ENCODE measurements around the gene ANKRD24. TPM values are rescaled to one million over a fixed set of nuclear protein-coding genes. Genes with fewer than 3 reads are reported as not detected.

The ANKRD24 gene
- total and polyA plus RNA-seq, 2 donors (not counting 3 experiments of a cell fraction or from before 2014, with no cell fraction given), result 0.07 to 0.27 TPM

GRCh38 chr19:4138445-4138844, 44.0 kb upstream of the ANKRD24 start:
- POLR2A ChIA-PET, result no interaction called here
- Histone ChIP-seq H3K9ac (replicated peaks; ENCODE audit: extremely low read depth, insufficient read depth, low read length) (no peak overlapping the region), H2AFZ (ENCODE audit: low read depth, low read length) (no peak overlapping the region), H3K36me3 (ENCODE audit: control insufficient read depth in 2 of 2, extremely low read depth in 1 of 2, insufficient read depth in 2 of 2, low read length in 2 of 2) (no peaks in the 10 kb centered on the region), H3K27ac (ENCODE audit: insufficient read depth, low read depth, low read length) (no peak overlapping the region), H3K27me3 (ENCODE audit: control insufficient read depth in 2 of 2, insufficient read depth in 2 of 2, low read length in 2 of 2) (peaks cover 0 to 3% of the 10 kb centered on the region in 2 experiments), H3K79me2 (ENCODE audit: control insufficient read depth, insufficient read depth, low read length) (no peaks in the 10 kb centered on the region), H3K4me3 (replicated peaks in 1 of 3; ENCODE audit: insufficient read depth in 1 of 3, low read depth in 1 of 3, low read length in 3 of 3) (no peak overlapping the region), H3K4me1 (ENCODE audit: control insufficient read depth, extremely low read depth, insufficient read depth, low read length) (no peaks in the 10 kb centered on the region), H4K20me1 (replicated peaks; ENCODE audit: control insufficient read depth, extremely low read depth, insufficient read depth, low read length) (no peaks in the 10 kb centered on the region), H3K9me3 (replicated peaks; ENCODE audit: control insufficient read depth, insufficient read depth, low read length) (no peaks in the 10 kb centered on the region), H3K9me1 (replicated peaks; ENCODE audit: control insufficient read depth, extremely low read depth, insufficient read depth, low read length) (no peaks in the 10 kb centered on the region), H3K4me2 (ENCODE audit: insufficient read depth, low read length) (no peak overlapping the region)
- intact Hi-C loops (cut with micrococcal nuclease) (loop anchor here (2.0 kb wide), 1 partner anchor 72 kb away; the partner anchor contains the start of gene ZBTB7A), dilution Hi-C loops (cut with MboI; ENCODE audit: extremely low pct_ligation_motif_present, low sequenced_read_pairs) (no loop called here)
- no peak for TF ChIP-seq POLR2AphosphoS5 (IDR thresholded peaks at IDR 0.05; ENCODE audit: insufficient read depth, low read depth, low read length)
- no peak for TF ChIP-seq FOS (IDR thresholded peaks at IDR 0.05; ENCODE audit: borderline replicate concordance, insufficient read depth, low read length)
- BruUV-seq (replicated peaks), result no TSS peak
- CTCF ChIA-PET, result interaction anchor here (3.0 kb wide), 1 partner anchor 14 kb away, joined by 51 read pairs; the partner anchor contains the start of gene CREB3L3
- no peak for DNase-seq (ENCODE audit: low read depth, low spot score)
- FAIRE-seq, result no peak

GRCh38 chr19:4139614-4140236, 42.8 kb upstream of the ANKRD24 start:
- Histone ChIP-seq H3K9ac (replicated peaks; ENCODE audit: extremely low read depth, insufficient read depth, low read length) (no peak overlapping the region), H3K27ac (ENCODE audit: insufficient read depth, low read depth, low read length) (no peak overlapping the region), H3K79me2 (ENCODE audit: control insufficient read depth, insufficient read depth, low read length) (no peaks in the 10 kb centered on the region), H2AFZ (ENCODE audit: low read depth, low read length) (no peak overlapping the region), H3K4me1 (ENCODE audit: control insufficient read depth, extremely low read depth, insufficient read depth, low read length) (no peaks in the 10 kb centered on the region), H3K4me3 (replicated peaks in 1 of 3; ENCODE audit: insufficient read depth in 1 of 3, low read depth in 1 of 3, low read length in 3 of 3) (no peak overlapping the region), H3K27me3 (ENCODE audit: control insufficient read depth in 2 of 2, insufficient read depth in 2 of 2, low read length in 2 of 2) (peaks cover 0 to under 1% of the 10 kb centered on the region in 2 experiments), H3K9me3 (replicated peaks; ENCODE audit: control insufficient read depth, insufficient read depth, low read length) (no peaks in the 10 kb centered on the region), H4K20me1 (replicated peaks; ENCODE audit: control insufficient read depth, extremely low read depth, insufficient read depth, low read length) (no peaks in the 10 kb centered on the region), H3K36me3 (ENCODE audit: control insufficient read depth in 2 of 2, extremely low read depth in 1 of 2, insufficient read depth in 2 of 2, low read length in 2 of 2) (no peaks in the 10 kb centered on the region), H3K4me2 (ENCODE audit: insufficient read depth, low read length) (no peak overlapping the region), H3K9me1 (replicated peaks; ENCODE audit: control insufficient read depth, extremely low read depth, insufficient read depth, low read length) (no peaks in the 10 kb centered on the region)
- intact Hi-C loops (cut with micrococcal nuclease), result loop anchor here (1.0 to 2.0 kb wide), 3 partner anchors 15 to 73 kb away; partner anchors contain the start of genes MAP2K2 and ZBTB7A
- FAIRE-seq (peak; percentile 83), DNase-seq (ENCODE audit: low read depth, low spot score) (peak; percentile 63)
- no TSS peak for BruUV-seq (replicated peaks)
- dilution Hi-C loops (cut with MboI; ENCODE audit: extremely low pct_ligation_motif_present, low sequenced_read_pairs), result no loop called here
- ChIA-PET CTCF (interaction anchor here (0.6 to 3.0 kb wide), 68 partner anchors 8 to 309 kb away, joined by 3 to 79 read pairs (median 6); partner anchors contain the start of genes CREB3L3, EEF2, MAP2K2 and STAP2), POLR2A (interaction anchor here (0.7 kb wide), 1 partner anchor 151 kb away, joined by 3 read pairs; no protein-coding TSS in a partner anchor)
- TF ChIP-seq JUN (IDR thresholded peaks at IDR 0.05; ENCODE audit: borderline replicate concordance, insufficient read depth, insufficient read length, low read depth), result no peak
- peak; percentile 90 for TF ChIP-seq CTCF (IDR thresholded peaks at IDR 0.05; ENCODE audit: extremely low read depth in 1 of 2, insufficient read depth in 1 of 2, low read depth in 1 of 2, low read length in 2 of 2)
